HL-60 (cell line): ENCODE results near the gene SMIM13.
"Not testable (repeated sequence)": the region's sequence is repeated elsewhere in the genome, so short reads cannot be mapped to it uniquely, and the experiment has no call there.

Source experiments
- DNase-seq, 2 experiments: peaks; one replicate each; pipeline ENCODE4 v3.0.0-alpha.2; 2010 to 2020; ENCODE audit warnings: low read depth in 1 of 2, low spot score in 1 of 2
- H3K27ac ChIP-seq: fragments of 250-450 bp; sonication (Bioruptor Pico); replicated peaks from 2 replicates; pipeline ENCODE4 v1.5.1; 2020; ENCODE audit warnings: mild to moderate bottlenecking, moderate library complexity
- H3K27me3 ChIP-seq: fragments of 250-450 bp; sonication (Bioruptor Pico); 2 replicates; pipeline ENCODE4 v1.5.1; 2021; ENCODE audit warnings: mild to moderate bottlenecking, moderate library complexity; ENCODE audit not compliant: insufficient read depth, poor library complexity, severe bottlenecking
- H3K4me3 ChIP-seq: replicated peaks from 2 replicates; pipeline ENCODE4 v1.5.1; 2011; ENCODE audit warnings: mild to moderate bottlenecking, control low read depth, low read length; ENCODE audit not compliant: insufficient read depth
- GABPA ChIP-seq: IDR thresholded peaks from 2 replicates; pipeline ENCODE4 v1.6.1; 2012; ENCODE audit warnings: low read depth
- POLR2AphosphoS5 ChIP-seq: IDR thresholded peaks from 2 replicates; pipeline ENCODE4 v1.6.1; 2012; ENCODE audit warnings: low read depth
- SPI1 ChIP-seq: IDR thresholded peaks from 2 replicates; pipeline ENCODE4 v1.6.1; 2012; ENCODE audit warnings: low read depth, mild to moderate bottlenecking, borderline replicate concordance
- TF ChIP-seq, protein P1 (sequence below): IDR thresholded peaks from 2 replicates; pipeline ENCODE4 v1.6.1; 2012; ENCODE audit warnings: low read depth; ENCODE audit not compliant: insufficient replicate concordance
- TF ChIP-seq, protein P2 (sequence below): IDR thresholded peaks from one replicate; pipeline ENCODE4 v1.5.1; 2011; ENCODE audit warnings: low read length, control low read depth, inconsistent platforms; ENCODE audit not compliant: insufficient read depth

The SMIM13 gene

DNA sequence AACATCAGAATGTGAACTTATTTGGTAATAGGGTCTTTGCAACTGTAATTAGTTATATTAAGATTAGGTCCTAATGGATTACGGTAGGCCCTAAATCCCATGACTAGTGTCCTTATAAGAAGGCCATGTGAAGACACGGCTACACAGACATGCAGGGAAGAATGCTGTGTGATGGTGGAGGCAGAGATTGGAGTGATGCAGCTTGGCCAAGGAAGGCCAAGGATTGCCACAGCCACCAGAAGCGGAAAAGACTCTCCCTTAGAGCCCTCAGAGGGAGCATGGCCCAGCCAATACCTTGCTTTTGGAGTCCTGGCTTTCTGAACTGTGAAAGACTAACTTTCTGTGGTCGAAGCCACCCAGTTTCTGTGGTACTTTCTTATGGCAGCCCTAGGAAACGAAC, 9.7 kb upstream of the SMIM13 start:
- Histone ChIP-seq H3K27me3 (no peaks in the 10 kb centered on the region), H3K27ac (no peak overlapping the region), H3K4me3 (no peak overlapping the region)
- no peak for DNase-seq
- TF ChIP-seq POLR2AphosphoS5 (no peak), SPI1 (no peak), GABPA (no peak)
- TF ChIP-seq, protein P1, sequence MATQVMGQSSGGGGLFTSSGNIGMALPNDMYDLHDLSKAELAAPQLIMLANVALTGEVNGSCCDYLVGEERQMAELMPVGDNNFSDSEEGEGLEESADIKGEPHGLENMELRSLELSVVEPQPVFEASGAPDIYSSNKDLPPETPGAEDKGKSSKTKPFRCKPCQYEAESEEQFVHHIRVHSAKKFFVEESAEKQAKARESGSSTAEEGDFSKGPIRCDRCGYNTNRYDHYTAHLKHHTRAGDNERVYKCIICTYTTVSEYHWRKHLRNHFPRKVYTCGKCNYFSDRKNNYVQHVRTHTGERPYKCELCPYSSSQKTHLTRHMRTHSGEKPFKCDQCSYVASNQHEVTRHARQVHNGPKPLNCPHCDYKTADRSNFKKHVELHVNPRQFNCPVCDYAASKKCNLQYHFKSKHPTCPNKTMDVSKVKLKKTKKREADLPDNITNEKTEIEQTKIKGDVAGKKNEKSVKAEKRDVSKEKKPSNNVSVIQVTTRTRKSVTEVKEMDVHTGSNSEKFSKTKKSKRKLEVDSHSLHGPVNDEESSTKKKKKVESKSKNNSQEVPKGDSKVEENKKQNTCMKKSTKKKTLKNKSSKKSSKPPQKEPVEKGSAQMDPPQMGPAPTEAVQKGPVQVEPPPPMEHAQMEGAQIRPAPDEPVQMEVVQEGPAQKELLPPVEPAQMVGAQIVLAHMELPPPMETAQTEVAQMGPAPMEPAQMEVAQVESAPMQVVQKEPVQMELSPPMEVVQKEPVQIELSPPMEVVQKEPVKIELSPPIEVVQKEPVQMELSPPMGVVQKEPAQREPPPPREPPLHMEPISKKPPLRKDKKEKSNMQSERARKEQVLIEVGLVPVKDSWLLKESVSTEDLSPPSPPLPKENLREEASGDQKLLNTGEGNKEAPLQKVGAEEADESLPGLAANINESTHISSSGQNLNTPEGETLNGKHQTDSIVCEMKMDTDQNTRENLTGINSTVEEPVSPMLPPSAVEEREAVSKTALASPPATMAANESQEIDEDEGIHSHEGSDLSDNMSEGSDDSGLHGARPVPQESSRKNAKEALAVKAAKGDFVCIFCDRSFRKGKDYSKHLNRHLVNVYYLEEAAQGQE = no peak
- TF ChIP-seq, protein P2, sequence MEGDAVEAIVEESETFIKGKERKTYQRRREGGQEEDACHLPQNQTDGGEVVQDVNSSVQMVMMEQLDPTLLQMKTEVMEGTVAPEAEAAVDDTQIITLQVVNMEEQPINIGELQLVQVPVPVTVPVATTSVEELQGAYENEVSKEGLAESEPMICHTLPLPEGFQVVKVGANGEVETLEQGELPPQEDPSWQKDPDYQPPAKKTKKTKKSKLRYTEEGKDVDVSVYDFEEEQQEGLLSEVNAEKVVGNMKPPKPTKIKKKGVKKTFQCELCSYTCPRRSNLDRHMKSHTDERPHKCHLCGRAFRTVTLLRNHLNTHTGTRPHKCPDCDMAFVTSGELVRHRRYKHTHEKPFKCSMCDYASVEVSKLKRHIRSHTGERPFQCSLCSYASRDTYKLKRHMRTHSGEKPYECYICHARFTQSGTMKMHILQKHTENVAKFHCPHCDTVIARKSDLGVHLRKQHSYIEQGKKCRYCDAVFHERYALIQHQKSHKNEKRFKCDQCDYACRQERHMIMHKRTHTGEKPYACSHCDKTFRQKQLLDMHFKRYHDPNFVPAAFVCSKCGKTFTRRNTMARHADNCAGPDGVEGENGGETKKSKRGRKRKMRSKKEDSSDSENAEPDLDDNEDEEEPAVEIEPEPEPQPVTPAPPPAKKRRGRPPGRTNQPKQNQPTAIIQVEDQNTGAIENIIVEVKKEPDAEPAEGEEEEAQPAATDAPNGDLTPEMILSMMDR = no peak

DNA sequence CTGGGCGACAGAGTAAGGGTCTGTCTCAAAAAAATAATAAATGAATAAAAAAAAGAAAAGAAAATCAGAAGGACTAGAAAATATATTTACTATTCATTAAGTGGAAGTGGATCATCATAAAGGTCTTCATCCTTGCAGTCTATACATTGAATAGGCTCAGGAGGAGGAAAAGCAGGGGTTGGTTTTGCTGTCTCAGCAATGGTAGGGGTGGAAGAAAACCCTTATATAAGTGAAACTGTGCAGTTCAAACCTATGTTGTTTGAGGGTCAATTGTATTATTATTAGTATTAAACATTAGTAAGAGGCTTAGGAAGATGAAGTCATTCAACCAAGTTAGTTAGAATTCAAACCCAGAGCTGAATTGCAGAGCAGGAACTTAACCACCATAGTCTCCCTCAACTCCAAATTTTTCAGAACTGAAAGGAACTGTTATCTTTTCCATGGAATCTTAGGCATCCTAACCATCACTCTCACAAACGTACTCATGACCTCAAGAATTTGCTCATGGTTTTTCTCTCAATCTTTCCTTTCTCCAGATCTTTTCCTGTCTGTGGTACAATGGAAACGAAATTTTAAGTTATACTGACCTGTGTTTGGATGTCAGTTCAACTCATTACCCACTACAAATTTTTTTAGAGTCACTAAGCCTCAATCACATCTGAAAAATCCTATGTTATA, 7.7 kb upstream of the SMIM13 start:
- Histone ChIP-seq H3K27me3 (no peaks in the 10 kb centered on the region), H3K4me3 (no peak overlapping the region), H3K27ac (no peak overlapping the region)
- DNase-seq = no peak
- no peak for TF ChIP-seq POLR2AphosphoS5
- TF ChIP-seq, protein P2 = no peak
- TF ChIP-seq, protein P1 = no peak
- TF ChIP-seq GABPA = no peak
- TF ChIP-seq SPI1 = no peak

DNA sequence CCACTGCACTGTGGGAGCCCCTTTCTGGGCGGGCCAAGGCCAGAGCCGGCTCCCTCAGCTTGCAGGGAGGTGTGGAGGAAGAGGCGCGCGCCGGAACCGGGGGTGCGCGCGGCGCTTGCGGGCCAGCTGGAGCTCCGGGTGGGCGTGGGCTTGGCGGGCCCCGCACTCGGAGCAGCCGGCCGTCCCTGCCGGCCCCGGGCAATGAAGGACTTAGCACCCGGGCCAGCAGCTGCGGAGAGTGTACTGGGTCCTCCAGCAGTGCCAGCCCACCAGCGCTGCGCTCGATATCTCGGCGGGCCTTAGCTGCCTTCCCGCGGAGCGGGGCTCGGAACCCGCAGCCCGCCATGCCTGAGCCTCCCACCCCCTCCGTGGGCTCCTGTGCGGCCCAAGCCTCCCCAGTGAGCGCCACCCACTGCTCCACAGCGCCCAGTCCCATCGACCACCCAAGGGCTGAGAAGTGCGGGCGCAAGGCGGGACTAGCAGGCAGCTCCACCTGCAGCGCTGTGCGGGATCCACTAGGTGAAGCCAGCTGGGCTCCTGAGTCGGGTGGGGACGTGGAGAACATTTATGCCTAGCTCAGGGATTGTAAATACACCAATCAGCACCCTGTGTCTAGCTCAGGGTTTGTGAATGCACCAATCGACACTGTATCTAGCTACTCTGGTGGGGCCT, 6.4 kb upstream of the SMIM13 start:
- H3K27me3 ChIP-seq, H3K4me3 ChIP-seq, H3K27ac ChIP-seq, DNase-seq: not testable (repeated sequence)

DNA sequence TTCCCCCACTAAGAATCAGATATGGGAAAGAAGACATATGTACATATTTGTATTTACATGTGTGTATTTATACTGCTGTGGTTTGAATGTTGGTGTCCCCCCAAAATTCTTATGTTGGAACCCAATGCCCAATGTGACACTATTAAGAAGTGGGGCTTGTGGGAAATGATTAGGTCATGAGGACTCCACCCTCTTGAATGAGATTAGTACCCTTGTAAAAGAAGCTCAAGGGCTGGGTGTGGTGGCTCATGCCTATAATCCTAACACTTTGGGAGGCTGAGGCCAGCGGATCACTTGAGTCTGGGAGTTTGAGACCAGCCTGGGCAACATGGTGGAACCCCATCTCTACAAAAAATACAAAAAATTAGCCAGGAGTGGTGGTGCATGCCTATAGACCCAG, 3.9 kb upstream of the SMIM13 start:
- Histone ChIP-seq H3K27ac (no peak overlapping the region), H3K4me3 (no peak overlapping the region), H3K27me3 (no peaks in the 10 kb centered on the region)
- no peak for DNase-seq
- no peak for TF ChIP-seq GABPA
- TF ChIP-seq, protein P1 = no peak
- TF ChIP-seq, protein P2 = no peak
- no peak for TF ChIP-seq POLR2AphosphoS5
- TF ChIP-seq SPI1 = no peak

DNA sequence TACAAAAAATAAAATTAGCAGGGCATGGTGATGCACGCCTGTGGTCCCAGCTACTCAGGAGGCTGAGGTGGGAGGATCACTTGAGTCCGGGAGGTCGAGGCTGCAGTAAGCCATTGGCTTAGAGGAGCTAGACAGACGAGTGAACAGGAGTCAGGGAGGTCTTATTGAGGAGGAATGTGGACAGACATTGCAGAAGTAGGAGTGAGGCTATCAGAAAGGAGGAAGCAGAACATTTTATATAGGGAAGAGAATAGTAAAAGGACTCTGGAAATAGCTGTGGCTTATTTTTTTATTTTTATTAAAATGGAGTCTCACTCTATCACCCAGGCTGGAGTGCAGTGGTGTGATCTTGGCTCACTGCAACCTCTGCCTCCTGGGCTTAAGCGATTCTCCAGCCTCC, 2.5 kb upstream of the SMIM13 start:
- not testable (repeated sequence) for H3K27ac ChIP-seq, H3K4me3 ChIP-seq, H3K27me3 ChIP-seq, DNase-seq
